Measurements from ENCODE around the gene PDS5A.
A peak's percentile ranks its signal among the peaks of the same experiment; 100 is the strongest.
"Not testable (repeated sequence)": the region's sequence is repeated elsewhere in the genome, so short reads cannot be mapped to it uniquely, and the experiment has no call there.

The PDS5A gene, protein sequence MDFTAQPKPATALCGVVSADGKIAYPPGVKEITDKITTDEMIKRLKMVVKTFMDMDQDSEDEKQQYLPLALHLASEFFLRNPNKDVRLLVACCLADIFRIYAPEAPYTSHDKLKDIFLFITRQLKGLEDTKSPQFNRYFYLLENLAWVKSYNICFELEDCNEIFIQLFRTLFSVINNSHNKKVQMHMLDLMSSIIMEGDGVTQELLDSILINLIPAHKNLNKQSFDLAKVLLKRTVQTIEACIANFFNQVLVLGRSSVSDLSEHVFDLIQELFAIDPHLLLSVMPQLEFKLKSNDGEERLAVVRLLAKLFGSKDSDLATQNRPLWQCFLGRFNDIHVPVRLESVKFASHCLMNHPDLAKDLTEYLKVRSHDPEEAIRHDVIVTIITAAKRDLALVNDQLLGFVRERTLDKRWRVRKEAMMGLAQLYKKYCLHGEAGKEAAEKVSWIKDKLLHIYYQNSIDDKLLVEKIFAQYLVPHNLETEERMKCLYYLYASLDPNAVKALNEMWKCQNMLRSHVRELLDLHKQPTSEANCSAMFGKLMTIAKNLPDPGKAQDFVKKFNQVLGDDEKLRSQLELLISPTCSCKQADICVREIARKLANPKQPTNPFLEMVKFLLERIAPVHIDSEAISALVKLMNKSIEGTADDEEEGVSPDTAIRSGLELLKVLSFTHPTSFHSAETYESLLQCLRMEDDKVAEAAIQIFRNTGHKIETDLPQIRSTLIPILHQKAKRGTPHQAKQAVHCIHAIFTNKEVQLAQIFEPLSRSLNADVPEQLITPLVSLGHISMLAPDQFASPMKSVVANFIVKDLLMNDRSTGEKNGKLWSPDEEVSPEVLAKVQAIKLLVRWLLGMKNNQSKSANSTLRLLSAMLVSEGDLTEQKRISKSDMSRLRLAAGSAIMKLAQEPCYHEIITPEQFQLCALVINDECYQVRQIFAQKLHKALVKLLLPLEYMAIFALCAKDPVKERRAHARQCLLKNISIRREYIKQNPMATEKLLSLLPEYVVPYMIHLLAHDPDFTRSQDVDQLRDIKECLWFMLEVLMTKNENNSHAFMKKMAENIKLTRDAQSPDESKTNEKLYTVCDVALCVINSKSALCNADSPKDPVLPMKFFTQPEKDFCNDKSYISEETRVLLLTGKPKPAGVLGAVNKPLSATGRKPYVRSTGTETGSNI (N-terminal part only)

GRCh38 chr4:39977489-39978377, at the start of gene PDS5A:
Gene PDS5A (minus strand): TSS chr4:39977911. CDS start chr4:39976577, 1,334 bp downstream.
- DNase-seq (ENCODE audit: low spot score), result peak; percentile 90

GRCh38 chr4:40024049-40024448, 46.3 kb upstream of the PDS5A start:
- not testable (repeated sequence) for DNase-seq (ENCODE audit: low spot score)

DNA sequence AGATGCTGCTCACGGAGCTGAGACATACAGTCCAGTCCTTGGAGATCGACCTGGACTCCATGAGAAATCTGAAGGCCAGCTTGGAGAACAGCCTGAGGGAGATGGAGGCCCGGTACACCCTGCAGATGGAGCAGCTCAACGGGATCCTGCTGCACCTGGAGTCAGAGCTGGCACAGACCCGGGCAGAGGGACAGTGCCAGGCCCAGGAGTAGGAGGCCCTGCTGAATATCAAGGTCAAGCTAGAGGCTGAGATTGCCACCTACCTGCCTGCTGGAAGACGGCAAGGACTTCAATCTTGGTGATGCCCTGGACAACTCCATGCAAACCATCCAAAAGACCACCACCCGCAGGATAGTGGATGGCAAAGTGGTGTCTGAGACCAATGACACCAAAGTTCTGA, 43.4 kb upstream of the PDS5A start:
- DNase-seq (ENCODE audit: low spot score), result not testable (repeated sequence)

DNA sequence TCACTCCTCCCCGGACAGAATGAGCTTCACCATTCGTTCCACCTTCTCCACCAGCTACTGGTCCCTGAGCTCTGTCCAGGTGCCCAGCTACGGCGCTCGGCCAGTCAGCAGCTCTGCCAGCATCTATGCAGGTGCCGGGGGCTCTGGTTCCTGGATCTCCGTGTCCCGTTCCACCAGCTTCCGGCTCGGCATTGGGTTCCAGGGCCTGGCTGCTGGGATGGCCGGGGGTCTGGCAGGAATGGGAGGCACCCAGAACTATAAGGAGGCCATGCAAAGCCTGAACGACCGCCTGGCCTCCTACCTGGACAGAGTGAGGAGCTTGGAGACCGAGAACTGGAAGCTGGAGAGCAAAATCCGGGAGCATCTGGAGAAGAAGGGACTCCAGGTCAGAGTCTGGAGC, 42.5 kb upstream of the PDS5A start:
- DNase-seq (ENCODE audit: low spot score), result no peak

DNA sequence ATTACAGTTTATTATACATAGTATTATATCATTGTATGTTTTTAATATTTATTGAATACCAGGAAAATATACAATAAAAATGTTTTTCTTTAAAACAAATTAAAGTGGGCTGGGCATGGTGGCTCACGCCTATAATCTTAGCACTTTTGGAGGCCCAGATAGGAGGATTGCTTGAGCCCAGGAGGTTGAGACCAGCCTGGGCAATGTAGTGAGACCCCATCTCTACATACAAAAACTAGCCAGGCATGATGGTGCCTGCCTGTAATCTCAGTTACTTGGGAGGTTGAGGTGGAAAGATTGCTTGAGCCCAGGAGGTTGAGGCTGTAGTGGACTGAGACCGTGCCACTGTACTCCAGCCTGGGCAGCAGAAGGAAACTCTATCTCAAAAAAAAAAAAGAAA, 38.3 kb upstream of the PDS5A start:
- no peak for DNase-seq (ENCODE audit: low spot score)

GRCh38 chr4:40003986-40004385, 26.3 kb upstream of the PDS5A start:
- DNase-seq (ENCODE audit: low spot score), result no peak

GRCh38 chr4:40000711-40001110, 23.0 kb upstream of the PDS5A start:
- DNase-seq (ENCODE audit: low spot score), result no peak

GRCh38 chr4:39998659-39999345, 21.1 kb upstream of the PDS5A start:
- no peak for DNase-seq (ENCODE audit: low spot score)

- no peak for DNase-seq (ENCODE audit: low spot score)
Measured at GRCh38 chr4:39996811-39997210, 19.1 kb upstream of the PDS5A start.

DNA sequence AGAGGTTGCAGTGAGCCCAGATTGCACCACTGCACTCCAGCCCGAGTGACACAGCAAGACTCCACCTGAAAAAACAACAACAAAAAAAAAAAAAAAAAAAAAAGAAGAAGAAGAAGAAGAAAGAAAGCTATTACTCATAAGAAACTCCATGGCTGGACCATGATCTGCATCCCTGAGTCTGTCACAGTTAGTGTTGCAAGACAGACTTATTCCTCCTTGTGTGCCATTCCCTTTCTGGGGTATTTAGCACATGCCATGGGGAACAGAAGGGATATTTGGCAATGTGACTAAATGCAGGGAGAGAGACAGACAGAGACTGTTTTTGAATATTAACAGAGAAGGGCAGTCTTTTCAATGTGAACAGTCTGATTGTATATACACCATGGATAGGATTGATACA, 16.7 kb upstream of the PDS5A start:
- no peak for DNase-seq (ENCODE audit: low spot score)

DNA sequence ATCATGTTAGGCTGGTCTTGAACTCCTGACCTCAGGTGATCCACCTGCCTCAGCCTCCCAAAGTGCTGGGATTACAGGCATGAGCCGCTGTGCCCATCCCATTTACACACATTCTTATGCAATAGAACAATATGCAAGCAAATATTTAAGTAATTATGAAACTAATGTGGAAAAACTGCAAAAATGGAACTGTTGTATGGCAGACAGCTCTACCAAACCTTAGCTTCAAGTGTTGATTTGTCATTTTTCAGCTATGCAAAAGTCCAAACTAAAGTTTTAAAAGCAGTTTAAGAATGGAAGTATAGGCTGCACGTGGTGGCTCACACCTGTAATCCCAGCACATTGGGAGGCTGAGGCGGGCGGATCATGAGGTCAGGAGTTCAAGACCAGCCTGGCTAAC, 11.7 kb upstream of the PDS5A start:
- not testable (repeated sequence) for DNase-seq (ENCODE audit: low spot score)

- DNase-seq (ENCODE audit: low spot score), result no peak
Measured at GRCh38 chr4:39987485-39987884, 9.8 kb upstream of the PDS5A start.

DNA sequence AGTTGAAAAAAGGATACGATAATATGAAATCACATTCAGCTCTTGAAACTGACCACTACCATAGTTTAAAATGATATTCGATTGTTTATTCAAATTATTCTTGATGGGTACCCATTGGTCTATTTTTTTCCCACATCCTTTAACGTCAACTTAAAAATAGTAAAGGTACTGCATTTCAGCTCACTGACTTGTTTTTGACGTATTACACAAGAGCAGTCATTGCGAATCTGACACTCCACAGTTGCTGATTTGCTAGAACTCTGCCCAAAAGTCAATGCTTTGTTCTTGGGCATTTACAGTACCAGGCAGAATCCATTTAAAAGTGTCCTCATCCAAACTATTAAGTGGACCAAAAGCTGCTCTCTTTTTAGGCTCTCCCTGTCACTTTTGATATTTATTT, 1.2 kb upstream of the PDS5A start:
- no peak for DNase-seq (ENCODE audit: low spot score)

- DNase-seq (ENCODE audit: low spot score), result no peak
Measured at GRCh38 chr4:39978378-39978775, 666 bp upstream of the PDS5A start.

DNA sequence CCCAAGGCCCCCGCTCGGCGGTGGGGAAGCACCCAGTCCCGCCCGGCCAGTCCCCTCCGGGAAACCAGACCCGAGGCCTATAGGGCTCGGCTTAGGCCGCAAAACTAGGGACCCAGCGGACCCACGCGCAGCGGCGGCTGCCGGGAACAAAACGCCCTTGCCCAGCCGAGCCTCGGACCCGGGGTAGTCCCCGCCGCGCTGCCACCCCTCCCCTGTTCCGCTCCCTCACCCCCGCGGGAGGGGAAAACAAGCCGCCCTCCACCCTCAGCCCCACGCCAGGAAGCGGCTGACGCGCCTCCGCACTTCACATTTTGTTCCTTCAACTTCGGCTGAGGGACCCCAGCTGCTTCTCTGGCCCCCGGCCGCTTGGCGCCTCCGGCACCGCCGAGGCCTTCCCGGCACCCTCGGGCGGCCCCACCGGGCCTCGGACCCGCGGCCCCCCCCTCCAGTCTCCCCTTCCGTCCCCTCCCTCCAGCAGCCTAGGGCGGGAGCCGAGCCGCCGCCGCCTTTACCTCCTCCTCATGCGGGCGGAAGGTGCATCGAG, 694 bp downstream of the PDS5A start:
- DNase-seq (ENCODE audit: low spot score), result peak; percentile 28

DNA sequence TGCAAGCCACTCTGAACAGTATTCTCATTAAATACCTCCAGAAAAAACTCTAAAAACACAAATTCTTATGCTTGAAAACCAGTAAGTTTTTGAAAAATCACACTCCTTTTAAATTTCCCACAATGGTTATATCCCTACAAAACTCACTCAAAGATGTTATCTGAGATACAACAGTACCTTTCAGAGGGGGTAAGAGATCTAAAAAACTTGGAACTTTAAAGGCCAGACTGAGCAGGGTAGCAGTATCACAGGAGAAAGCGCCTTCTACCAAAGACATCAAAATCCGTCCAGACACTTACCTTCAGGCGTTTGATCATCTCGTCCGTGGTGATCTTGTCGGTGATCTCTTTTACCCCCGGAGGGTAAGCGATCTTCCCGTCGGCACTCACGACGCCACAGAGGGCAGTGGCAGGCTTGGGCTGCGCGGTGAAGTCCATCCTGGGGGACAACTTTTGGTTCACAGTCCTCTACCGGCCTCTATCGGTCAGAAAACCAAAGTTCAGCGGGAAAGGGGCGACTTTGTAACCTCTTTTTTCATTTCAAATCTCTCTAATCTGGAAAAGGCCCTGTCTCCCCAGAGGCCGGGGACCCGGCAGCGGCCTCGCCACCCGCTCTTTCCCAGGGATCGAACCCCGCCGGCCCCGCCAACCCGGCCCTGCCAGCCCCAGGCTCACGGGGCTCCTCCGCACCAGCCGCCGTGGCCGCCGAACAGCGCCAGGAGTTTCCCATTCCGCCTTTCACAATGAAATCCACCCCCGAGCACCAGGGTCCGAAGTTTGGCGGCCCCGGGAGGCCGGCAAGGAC, 1.4 kb downstream of the PDS5A start:
- peak; percentile 76 for DNase-seq (ENCODE audit: low spot score)

GRCh38 chr4:39975488-39976089, 2.1 kb downstream of the PDS5A start:
- no peak for DNase-seq (ENCODE audit: low spot score)

DNA sequence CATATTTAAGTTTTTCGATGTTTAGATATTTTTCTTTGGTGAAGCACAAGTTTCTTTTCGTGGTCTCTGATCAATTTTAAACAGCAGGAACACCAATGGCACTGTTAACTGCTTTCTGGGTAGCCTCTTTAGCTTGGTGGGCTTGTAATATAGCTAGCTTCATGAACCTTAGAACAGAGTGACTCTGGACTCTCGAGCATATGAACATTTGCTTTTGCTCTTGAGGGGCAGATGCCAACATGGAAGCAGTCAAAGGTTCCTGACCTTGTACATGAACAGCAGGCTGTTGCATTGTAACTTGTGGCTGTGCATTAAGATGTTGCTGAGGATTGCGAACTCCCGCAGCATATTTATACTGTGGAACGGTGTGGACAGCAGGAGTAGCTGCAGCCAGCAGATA, 4.7 kb downstream of the PDS5A start:
- DNase-seq (ENCODE audit: low spot score), result not testable (repeated sequence)

All from CD4-positive, alpha-beta T cell treated with Interleukin-15 for 4 hours (primary cell).